GDM1 (cell line): ENCODE results near the gene MNT.
A peak's percentile ranks its signal among the peaks of the same experiment; 100 is the strongest.
"Not testable (repeated sequence)": the region's sequence is repeated elsewhere in the genome, so short reads cannot be mapped to it uniquely, and the experiment has no call there.

Experiments used
- DNase-seq: peaks from one replicate; lab custom pipeline; 2025; lab: John Stamatoyannopoulos, UW

MNT gene, protein sequence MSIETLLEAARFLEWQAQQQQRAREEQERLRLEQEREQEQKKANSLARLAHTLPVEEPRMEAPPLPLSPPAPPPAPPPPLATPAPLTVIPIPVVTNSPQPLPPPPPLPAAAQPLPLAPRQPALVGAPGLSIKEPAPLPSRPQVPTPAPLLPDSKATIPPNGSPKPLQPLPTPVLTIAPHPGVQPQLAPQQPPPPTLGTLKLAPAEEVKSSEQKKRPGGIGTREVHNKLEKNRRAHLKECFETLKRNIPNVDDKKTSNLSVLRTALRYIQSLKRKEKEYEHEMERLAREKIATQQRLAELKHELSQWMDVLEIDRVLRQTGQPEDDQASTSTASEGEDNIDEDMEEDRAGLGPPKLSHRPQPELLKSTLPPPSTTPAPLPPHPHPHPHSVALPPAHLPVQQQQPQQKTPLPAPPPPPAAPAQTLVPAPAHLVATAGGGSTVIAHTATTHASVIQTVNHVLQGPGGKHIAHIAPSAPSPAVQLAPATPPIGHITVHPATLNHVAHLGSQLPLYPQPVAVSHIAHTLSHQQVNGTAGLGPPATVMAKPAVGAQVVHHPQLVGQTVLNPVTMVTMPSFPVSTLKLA

GRCh38 chr17:2400877-2401425, at the start of gene MNT:
Gene MNT (minus strand): TSS chr17:2401060. CDS start chr17:2400712, 348 bp downstream.
- DNase-seq, result peak; percentile 96

GRCh38 chr17:2450016-2450650, 49.3 kb upstream of the MNT start:
- no peak for DNase-seq

DNA sequence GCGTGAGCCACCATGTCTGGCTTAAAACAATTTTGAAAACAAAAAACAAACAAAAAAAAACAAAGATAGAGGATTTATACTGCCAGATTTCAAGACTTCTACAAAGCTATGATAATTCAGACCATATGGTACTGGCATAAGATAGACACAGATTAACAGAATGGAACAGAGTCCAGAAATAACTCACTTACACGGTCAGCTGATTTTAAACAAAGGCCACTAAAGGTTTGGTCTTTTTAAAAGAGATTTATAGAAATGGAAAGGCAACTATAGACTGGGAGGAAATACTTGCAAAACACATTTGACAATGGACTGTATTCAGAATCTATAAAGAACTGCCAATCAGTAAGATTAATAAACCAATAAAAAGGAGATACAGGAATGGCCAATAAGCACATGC, 48.6 kb upstream of the MNT start:
- no peak for DNase-seq

DNA sequence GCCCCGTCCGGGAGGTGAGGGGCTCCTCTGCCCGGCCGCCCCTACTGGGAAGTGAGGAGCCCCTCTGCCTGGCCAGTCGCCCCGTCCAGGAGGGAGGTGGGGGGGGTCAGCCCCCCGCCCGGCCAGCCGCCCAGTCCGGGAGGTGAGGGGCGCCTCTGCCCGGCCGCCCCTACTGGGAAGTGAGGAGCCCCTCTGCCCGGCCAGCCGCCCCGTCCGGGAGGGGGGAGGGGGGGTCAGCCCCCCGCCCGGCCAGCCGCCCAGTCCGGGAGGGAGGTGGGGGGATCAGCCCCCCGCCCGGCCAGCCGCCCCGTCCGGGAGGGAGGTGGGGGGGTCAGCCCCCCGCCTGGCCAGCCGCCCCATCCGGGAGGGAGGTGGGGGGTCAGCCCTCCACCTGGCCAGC, 46.6 kb upstream of the MNT start:
- not testable (repeated sequence) for DNase-seq

GRCh38 chr17:2445638-2446037, 44.8 kb upstream of the MNT start:
- no peak for DNase-seq

DNA sequence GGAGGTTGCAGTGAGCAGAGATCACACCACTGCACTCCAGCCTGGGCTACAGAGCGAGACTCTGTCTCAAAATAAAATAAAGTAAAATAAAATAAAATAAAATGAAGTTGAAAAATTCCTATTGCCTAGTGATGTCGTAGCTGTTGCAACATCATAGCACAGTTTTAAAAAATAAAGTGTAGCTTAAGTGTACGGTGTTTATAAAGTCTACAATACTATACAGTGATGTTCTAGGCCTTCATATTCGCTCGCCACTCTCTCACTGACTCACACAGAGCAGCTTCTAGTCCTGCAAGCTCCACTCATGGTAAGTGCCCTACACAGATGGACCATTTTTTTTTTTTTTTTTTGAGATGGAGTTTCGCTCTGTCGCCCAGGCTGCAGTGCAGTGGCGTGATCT, 43.5 kb upstream of the MNT start:
- DNase-seq, result no peak

DNA sequence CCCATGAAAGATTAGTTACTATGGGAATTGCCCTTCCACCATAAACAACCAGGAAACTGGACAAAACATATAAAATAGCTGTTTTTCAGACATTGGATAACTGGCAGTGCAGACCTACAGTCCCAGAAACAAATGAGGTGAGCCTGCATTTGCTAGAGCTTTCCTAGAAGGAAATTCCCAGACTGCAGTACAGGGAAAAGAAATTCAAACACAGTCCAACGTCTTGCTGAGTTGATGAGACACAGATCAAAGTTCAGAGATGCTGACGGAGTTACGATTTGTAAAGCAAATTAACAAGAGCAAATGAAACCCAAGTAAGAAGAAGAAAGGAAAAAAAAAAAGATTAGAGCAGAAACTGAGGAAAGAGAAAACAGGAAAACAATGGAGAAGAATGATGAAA, 41.3 kb upstream of the MNT start:
- DNase-seq, result no peak

- no peak for DNase-seq
Measured at GRCh38 chr17:2440930-2441329, 40.1 kb upstream of the MNT start.

- DNase-seq, result not testable (repeated sequence)
Measured at GRCh38 chr17:2439997-2440396, 39.1 kb upstream of the MNT start.

DNA sequence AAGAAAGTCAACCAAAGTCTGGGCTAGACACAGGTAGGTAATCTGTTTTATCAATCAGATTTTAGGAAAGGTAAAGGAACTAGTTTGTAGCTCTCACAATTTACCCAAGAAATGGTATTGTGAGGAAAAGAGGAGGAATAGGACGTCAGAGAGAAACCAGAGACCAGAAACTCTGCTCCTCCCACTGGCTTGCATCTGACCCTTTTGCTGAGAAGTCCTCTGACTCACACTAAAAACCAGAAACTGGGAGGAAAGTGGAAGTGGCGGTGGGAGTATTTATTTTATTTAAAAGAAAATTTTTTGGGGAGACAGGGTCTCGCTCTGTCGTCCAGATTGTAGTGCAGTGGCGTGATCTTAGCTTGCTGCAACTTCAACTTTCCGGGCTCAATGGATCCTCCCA, 38.0 kb upstream of the MNT start:
- DNase-seq, result no peak

- DNase-seq, result no peak
Measured at GRCh38 chr17:2436316-2436905, 35.6 kb upstream of the MNT start.

DNA sequence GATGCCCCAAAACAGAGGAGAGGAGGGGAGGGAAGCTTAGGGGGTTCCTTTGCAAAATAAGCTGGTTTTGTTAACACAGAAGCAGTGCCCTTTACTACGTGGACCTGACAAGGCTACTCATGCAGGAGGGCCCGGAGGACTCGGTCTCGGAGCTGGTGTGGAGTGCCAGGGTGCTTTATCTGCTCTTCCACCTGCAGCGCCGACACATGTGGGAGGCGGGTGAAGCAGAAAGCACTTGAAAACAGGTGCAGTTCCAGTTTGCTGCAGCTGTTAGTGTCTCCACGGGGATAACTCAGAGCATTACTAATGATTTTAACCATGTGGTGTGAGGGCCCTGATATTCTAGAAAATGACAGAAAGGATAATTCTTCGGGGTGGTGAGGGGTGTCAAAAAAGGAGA, 35.0 kb upstream of the MNT start:
- no peak for DNase-seq

DNA sequence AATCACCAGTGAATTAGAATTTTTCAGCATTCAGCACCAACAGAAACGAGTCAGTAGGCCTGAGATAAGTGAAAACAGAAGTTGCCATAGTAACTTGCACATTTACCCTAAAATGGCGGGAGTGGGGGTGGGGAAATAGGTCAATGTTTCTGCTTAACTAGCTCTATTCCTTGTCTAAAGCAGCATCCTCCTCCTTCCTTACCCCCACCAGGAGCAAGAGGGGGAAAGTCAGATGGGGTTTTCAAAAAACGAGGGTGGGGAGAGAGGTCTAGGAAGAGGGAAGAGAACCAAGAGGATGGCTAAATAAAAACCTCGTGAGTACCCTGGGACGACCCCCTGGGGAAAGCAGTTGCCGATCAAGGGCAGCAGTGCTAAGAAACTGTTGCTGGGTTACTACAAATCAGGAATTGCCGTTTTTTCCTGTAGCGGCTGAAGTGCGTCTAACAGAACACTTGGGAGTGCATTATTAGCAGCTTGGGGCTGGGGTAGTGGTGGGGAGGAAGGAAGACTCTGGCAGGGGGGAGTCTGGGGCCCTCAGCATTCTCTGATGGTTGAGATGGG, 34.4 kb upstream of the MNT start:
- DNase-seq, result no peak

DNA sequence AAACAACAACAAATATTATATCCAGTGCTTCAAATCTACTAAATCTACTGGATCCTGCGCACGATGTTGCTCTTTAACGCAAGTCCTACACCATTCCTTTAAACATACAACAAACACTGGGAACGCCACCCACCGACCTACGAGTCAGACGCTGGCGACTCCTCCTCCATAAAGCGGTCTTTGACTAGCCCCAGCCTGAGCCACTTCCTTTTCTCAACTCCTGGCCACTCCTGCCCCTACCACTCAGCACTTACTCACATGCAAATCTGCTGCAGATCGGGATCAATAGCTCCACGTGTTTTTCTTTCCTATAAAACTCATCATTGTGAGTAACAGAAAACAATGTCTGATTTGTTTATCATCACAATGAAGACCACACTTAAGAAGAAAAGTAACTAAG, 32.8 kb upstream of the MNT start:
- no peak for DNase-seq

- no peak for DNase-seq
Measured at GRCh38 chr17:2427910-2428309, 27.1 kb upstream of the MNT start.

GRCh38 chr17:2427215-2427614, 26.4 kb upstream of the MNT start:
- DNase-seq, result no peak

GRCh38 chr17:2423271-2423670, 22.4 kb upstream of the MNT start:
- DNase-seq, result no peak

- DNase-seq, result no peak
Measured at GRCh38 chr17:2421315-2422147, 20.7 kb upstream of the MNT start.

- no peak for DNase-seq
Measured at GRCh38 chr17:2420176-2420575, 19.3 kb upstream of the MNT start.

DNA sequence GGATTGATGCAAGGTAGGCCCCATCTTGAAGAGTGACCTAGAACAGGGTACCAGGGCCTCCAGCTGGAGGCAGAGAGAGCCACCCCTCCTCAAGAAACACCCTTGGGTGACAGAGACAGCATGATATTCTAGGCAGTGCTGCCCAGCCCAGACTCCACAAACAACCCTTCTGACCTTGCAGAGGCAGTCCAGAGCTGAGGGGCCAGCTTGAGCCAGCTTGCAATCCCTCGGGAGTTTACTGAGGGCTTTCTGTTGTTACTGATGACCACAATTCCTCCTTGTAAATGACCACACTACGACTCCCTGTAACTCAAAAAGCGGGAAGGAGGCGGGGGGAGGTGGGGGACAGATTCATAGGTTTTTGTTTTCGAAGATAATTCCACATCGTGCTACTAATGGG, 18.6 kb upstream of the MNT start:
- DNase-seq, result no peak

- no peak for DNase-seq
Measured at GRCh38 chr17:2418572-2418971, 17.7 kb upstream of the MNT start.
